Measurements from ENCODE around the gene PPIC. TPM values are rescaled to one million over a fixed set of nuclear protein-coding genes. Genes with fewer than 3 reads are reported as not detected.

PPIC gene
- total and polyA plus RNA-seq, 2 donors (not counting 3 experiments of a cell fraction or from before 2014, with no cell fraction given), result 26.5 to 36.4 TPM

GRCh38 chr5:123044926-123045617 is 8.5 kb upstream of the PPIC start:
- Histone ChIP-seq H3K36me3 (ENCODE audit: control insufficient read depth in 2 of 2, extremely low read depth in 1 of 2, insufficient read depth in 2 of 2, low read length in 2 of 2) (no peaks in the 10 kb centered on the region), H3K9me3 (replicated peaks; ENCODE audit: control insufficient read depth, insufficient read depth, low read length) (no peaks in the 10 kb centered on the region), H3K9ac (replicated peaks; ENCODE audit: extremely low read depth, insufficient read depth, low read length) (no peak overlapping the region), H3K9me1 (replicated peaks; ENCODE audit: control insufficient read depth, extremely low read depth, insufficient read depth, low read length) (no peaks in the 10 kb centered on the region), H3K4me1 (ENCODE audit: control insufficient read depth, extremely low read depth, insufficient read depth, low read length) (no peaks in the 10 kb centered on the region), H3K4me2 (ENCODE audit: insufficient read depth, low read length) (no peak overlapping the region), H3K27ac (ENCODE audit: insufficient read depth, low read depth, low read length) (no peak overlapping the region), H2AFZ (ENCODE audit: low read depth, low read length) (no peak overlapping the region), H4K20me1 (replicated peaks; ENCODE audit: control insufficient read depth, extremely low read depth, insufficient read depth, low read length) (no peaks in the 10 kb centered on the region), H3K4me3 (replicated peaks in 1 of 3; ENCODE audit: insufficient read depth in 1 of 3, low read depth in 1 of 3, low read length in 3 of 3) (no peak overlapping the region), H3K79me2 (ENCODE audit: control insufficient read depth, insufficient read depth, low read length) (no peaks in the 10 kb centered on the region), H3K27me3 (ENCODE audit: control insufficient read depth in 2 of 2, insufficient read depth in 2 of 2, low read length in 2 of 2) (peaks cover 0 to 3% of the 10 kb centered on the region in 2 experiments)
- intact Hi-C loops (cut with micrococcal nuclease), result no loop called here
- ChIA-PET CTCF (interaction anchor here (1.0 kb wide), 1 partner anchor 14 kb away, joined by 3 read pairs; no protein-coding TSS in a partner anchor), POLR2A (no interaction called here)
- TF ChIP-seq POLR2A (IDR thresholded peaks at IDR 0.05; ENCODE audit: low read depth, low read length) (no peak), MYC (IDR thresholded peaks at IDR 0.05; ENCODE audit: low read depth, low read length) (no peak), POLR2AphosphoS5 (IDR thresholded peaks at IDR 0.05; ENCODE audit: insufficient read depth, low read depth, low read length) (no peak), GATA2 (IDR thresholded peaks at IDR 0.05; ENCODE audit: insufficient read depth, insufficient read length, low read depth, low read length) (no peak), JUN (IDR thresholded peaks at IDR 0.05; ENCODE audit: borderline replicate concordance, insufficient read depth, insufficient read length, low read depth) (no peak), EZH2 (IDR thresholded peaks at IDR 0.05; ENCODE audit: borderline replicate concordance, low read depth, low read length, severe bottlenecking) (no peak), FOS (IDR thresholded peaks at IDR 0.05; ENCODE audit: borderline replicate concordance, insufficient read depth, low read length) (no peak), MAX (IDR thresholded peaks at IDR 0.05; ENCODE audit: insufficient read depth, insufficient read length) (no peak), CTCF (IDR thresholded peaks at IDR 0.05; ENCODE audit: extremely low read depth in 1 of 2, insufficient read depth in 1 of 2, low read depth in 1 of 2, low read length in 2 of 2) (no peak)
- FAIRE-seq, result no peak
- no peak for DNase-seq (ENCODE audit: low read depth, low spot score)
- no TSS peak for BruUV-seq (replicated peaks)
- dilution Hi-C loops (cut with MboI; ENCODE audit: extremely low pct_ligation_motif_present, low sequenced_read_pairs), result no loop called here

All from endothelial cell of umbilical vein (primary cell).